ENCODE results near the gene EFNA2. TPM values are rescaled to one million over a fixed set of nuclear protein-coding genes. Genes with fewer than 3 reads are reported as not detected.

EFNA2 gene
- total RNA-seq, 1 donor from 2014 or later = 28.0 TPM

GRCh38 chr19:1273263-1274041, 12.2 kb upstream of the EFNA2 start:
- Mint-ChIP-seq H3K36me3 (ENCODE audit: low read depth) (peaks cover 23% of the 10 kb centered on the region), H3K4me3 (peak overlapping the region; percentile 84), H3K9me3 (no peaks in the 10 kb centered on the region), H3K4me1 (peaks cover 55% of the 10 kb centered on the region), H3K27ac (ENCODE audit: unreplicated experiment) (no peak overlapping the region), H3K27me3 (ENCODE audit: low read depth) (peaks cover 22% of the 10 kb centered on the region)
- TF ChIP-seq CTCF (conservative IDR thresholded peaks at IDR 0.05) = no peak
- no peak for DNase-seq (ENCODE audit: low read depth, low spot score)

- DNase-seq (ENCODE audit: low read depth, low spot score) = no peak
- peaks cover 49% of the 10 kb centered on the region for H3K4me1 Mint-ChIP-seq
- H3K27ac Mint-ChIP-seq (ENCODE audit: unreplicated experiment) = no peak overlapping the region
- peaks cover 23% of the 10 kb centered on the region for H3K36me3 Mint-ChIP-seq (ENCODE audit: low read depth)
- TF ChIP-seq CTCF (conservative IDR thresholded peaks at IDR 0.05) = no peak
- peaks cover 19% of the 10 kb centered on the region for H3K27me3 Mint-ChIP-seq (ENCODE audit: low read depth)
- H3K4me3 Mint-ChIP-seq = peak overlapping the region; percentile 84
- no peaks in the 10 kb centered on the region for H3K9me3 Mint-ChIP-seq
Observed at GRCh38 chr19:1274081-1274851, 11.4 kb upstream of the EFNA2 start.

- Mint-ChIP-seq H3K27me3 (ENCODE audit: low read depth) (peaks cover 23% of the 10 kb centered on the region), H3K9me3 (no peaks in the 10 kb centered on the region), H3K4me1 (peaks cover 51% of the 10 kb centered on the region), H3K4me3 (peak overlapping the region; percentile 75), H3K36me3 (ENCODE audit: low read depth) (peaks cover 27% of the 10 kb centered on the region), H3K27ac (ENCODE audit: unreplicated experiment) (no peak overlapping the region)
- no peak for TF ChIP-seq CTCF (conservative IDR thresholded peaks at IDR 0.05)
- DNase-seq (ENCODE audit: low read depth, low spot score) = no peak
Observed at GRCh38 chr19:1274852-1275259, 10.8 kb upstream of the EFNA2 start.

- DNase-seq (ENCODE audit: low read depth, low spot score) = peak; percentile 81
- Mint-ChIP-seq H3K27ac (ENCODE audit: unreplicated experiment) (peak within 1 kb of the TSS; percentile 87), H3K4me3 (peak within 1 kb of the TSS; percentile 87), H3K27me3 (ENCODE audit: low read depth) (peaks cover 25% of the 10 kb centered on the region), H3K9me3 (no peaks in the 10 kb centered on the region), H3K4me1 (peaks cover 49% of the 10 kb centered on the region), H3K36me3 (ENCODE audit: low read depth) (peaks cover 24% of the 10 kb centered on the region)
- TF ChIP-seq CTCF (conservative IDR thresholded peaks at IDR 0.05) = no peak
Observed at GRCh38 chr19:1275260-1275975, 10.3 kb upstream of the EFNA2 start, which contains the start of gene FAM174C. Gene FAM174C, plus strand, starts transcription at chr19:1275530. Its CDS starts 20 bp downstream, at chr19:1275550.

GRCh38 chr19:1275976-1276627, 9.6 kb upstream of the EFNA2 start:
- no peak for TF ChIP-seq CTCF (conservative IDR thresholded peaks at IDR 0.05)
- Mint-ChIP-seq H3K9me3 (no peaks in the 10 kb centered on the region), H3K4me3 (peak overlapping the region; percentile 87), H3K4me1 (peaks cover 43% of the 10 kb centered on the region), H3K36me3 (ENCODE audit: low read depth) (peaks cover 22% of the 10 kb centered on the region), H3K27ac (ENCODE audit: unreplicated experiment) (no peak overlapping the region), H3K27me3 (ENCODE audit: low read depth) (peaks cover 23% of the 10 kb centered on the region)
- DNase-seq (ENCODE audit: low read depth, low spot score) = no peak

Data from neural crest cell (in vitro differentiated cells).